Activated B cell treated with CpG ODN at 0.5 μM for 24 hours (primary cell): ENCODE data around the gene ARHGAP10. TPM values are rescaled to one million over a fixed set of nuclear protein-coding genes. Genes with fewer than 3 reads are reported as not detected.

Source experiments
- ATAC-seq: fragments of 200-7000 bp; cut with Tn5 transposase; one replicate; pipeline ENCODE4 v1.10.0; 2021; ENCODE audit warnings: low read depth, mild to moderate bottlenecking, moderate library complexity
- CTCF ChIA-PET: fragments of 350-600 bp; sonication (Branson Sonifier 250); formaldehyde crosslinking; loops from one replicate; lab custom pipeline; 2021; ENCODE audit warnings: antibody characterized with exemption; lab: Charles Lee
- POLR2A ChIA-PET: fragments of 350-600 bp; sonication (Branson Sonifier 250); formaldehyde crosslinking; loops from one replicate; lab custom pipeline; 2021; ENCODE audit warnings: antibody characterized with exemption; lab: Charles Lee
- DNase-seq: peaks from one replicate; pipeline ENCODE4 v3.0.0; 2022
- H3K27ac Mint-ChIP-seq: one replicate; pipeline ENCODE4 v1.8.0; 2020; ENCODE audit warnings: mixed read lengths
- H3K27me3 Mint-ChIP-seq: one replicate; pipeline ENCODE4 v1.8.0; 2021; ENCODE audit warnings: mixed read lengths
- H3K36me3 Mint-ChIP-seq: one replicate; pipeline ENCODE4 v1.8.0; 2021; ENCODE audit warnings: low read depth, mixed read lengths
- H3K4me1 Mint-ChIP-seq: one replicate; pipeline ENCODE4 v1.8.0; 2021; ENCODE audit warnings: mixed read lengths
- H3K4me3 Mint-ChIP-seq: one replicate; pipeline ENCODE4 v1.8.0; 2020; ENCODE audit warnings: mild to moderate bottlenecking, mixed read lengths
- H3K9me3 Mint-ChIP-seq: one replicate; pipeline ENCODE4 v1.8.0; 2020; ENCODE audit warnings: mixed read lengths
- intact Hi-C: fragments of 100-400 bp; cut with micrococcal nuclease; formaldehyde crosslinking; loops from one replicate; pipeline ENCODE4 v1.15.1; 2024
- total RNA-seq: library from RNA; stranded (reverse); gene quantifications from 2 replicates; pipeline ENCODE4 v1.2.3, GENCODE V29; 2022
- TF ChIP-seq, protein P1 (sequence below): fragments of 200-600 bp; IDR thresholded peaks from one replicate; pipeline ENCODE4 v1.8.0; 2022; ENCODE audit warnings: antibody characterized with exemption, mild to moderate bottlenecking

ARHGAP10 gene
- total RNA-seq, 1 donor from 2014 or later = 0.60 TPM

GRCh38 chr4:148118633-148119032 is 386.7 kb downstream of the ARHGAP10 start:
- no peak for ATAC-seq
- no peak overlapping the region for H3K4me3 Mint-ChIP-seq
- peaks cover 44% of the 10 kb centered on the region for H3K36me3 Mint-ChIP-seq
- intact Hi-C loops = no loop called here
- TF ChIP-seq, protein P1, sequence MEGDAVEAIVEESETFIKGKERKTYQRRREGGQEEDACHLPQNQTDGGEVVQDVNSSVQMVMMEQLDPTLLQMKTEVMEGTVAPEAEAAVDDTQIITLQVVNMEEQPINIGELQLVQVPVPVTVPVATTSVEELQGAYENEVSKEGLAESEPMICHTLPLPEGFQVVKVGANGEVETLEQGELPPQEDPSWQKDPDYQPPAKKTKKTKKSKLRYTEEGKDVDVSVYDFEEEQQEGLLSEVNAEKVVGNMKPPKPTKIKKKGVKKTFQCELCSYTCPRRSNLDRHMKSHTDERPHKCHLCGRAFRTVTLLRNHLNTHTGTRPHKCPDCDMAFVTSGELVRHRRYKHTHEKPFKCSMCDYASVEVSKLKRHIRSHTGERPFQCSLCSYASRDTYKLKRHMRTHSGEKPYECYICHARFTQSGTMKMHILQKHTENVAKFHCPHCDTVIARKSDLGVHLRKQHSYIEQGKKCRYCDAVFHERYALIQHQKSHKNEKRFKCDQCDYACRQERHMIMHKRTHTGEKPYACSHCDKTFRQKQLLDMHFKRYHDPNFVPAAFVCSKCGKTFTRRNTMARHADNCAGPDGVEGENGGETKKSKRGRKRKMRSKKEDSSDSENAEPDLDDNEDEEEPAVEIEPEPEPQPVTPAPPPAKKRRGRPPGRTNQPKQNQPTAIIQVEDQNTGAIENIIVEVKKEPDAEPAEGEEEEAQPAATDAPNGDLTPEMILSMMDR = no peak
- ChIA-PET CTCF (no interaction called here), POLR2A (no interaction called here)
- H3K27ac Mint-ChIP-seq = no peak overlapping the region
- no peaks in the 10 kb centered on the region for H3K4me1 Mint-ChIP-seq
- no peaks in the 10 kb centered on the region for H3K27me3 Mint-ChIP-seq
- H3K9me3 Mint-ChIP-seq = peaks cover 7% of the 10 kb centered on the region
- no peak for DNase-seq

- H3K4me3 Mint-ChIP-seq = no peak overlapping the region
- ChIA-PET POLR2A (no interaction called here), CTCF (no interaction called here)
- peaks cover 41% of the 10 kb centered on the region for H3K36me3 Mint-ChIP-seq
- H3K9me3 Mint-ChIP-seq = peaks cover 16% of the 10 kb centered on the region
- ATAC-seq = no peak
- no peak overlapping the region for H3K27ac Mint-ChIP-seq
- no peaks in the 10 kb centered on the region for H3K27me3 Mint-ChIP-seq
- no peaks in the 10 kb centered on the region for H3K4me1 Mint-ChIP-seq
- TF ChIP-seq, protein P1 = no peak
- no peak for DNase-seq
- intact Hi-C loops = no loop called here
These were observed 388.3 kb downstream of the ARHGAP10 start for GRCh38 chr4:148120216-148120615.

Other genes with a start within 250 kb of the ARHGAP10 start
- gene TMEM184C, start 114.7 kb upstream of the ARHGAP10 start, total RNA-seq = 25.0 and 27.9 TPM in 2 replicates
- 7.4 and 8.9 TPM in 2 replicates for gene PRMT9, start 47.9 kb upstream of the ARHGAP10 start, total RNA-seq